ENCODE data around the gene C9orf152. TPM values are rescaled to one million over a fixed set of nuclear protein-coding genes. Genes with fewer than 3 reads are reported as not detected.

C9orf152 gene
- total RNA-seq, 1 experiment from 2014 or later = not detected

DNA sequence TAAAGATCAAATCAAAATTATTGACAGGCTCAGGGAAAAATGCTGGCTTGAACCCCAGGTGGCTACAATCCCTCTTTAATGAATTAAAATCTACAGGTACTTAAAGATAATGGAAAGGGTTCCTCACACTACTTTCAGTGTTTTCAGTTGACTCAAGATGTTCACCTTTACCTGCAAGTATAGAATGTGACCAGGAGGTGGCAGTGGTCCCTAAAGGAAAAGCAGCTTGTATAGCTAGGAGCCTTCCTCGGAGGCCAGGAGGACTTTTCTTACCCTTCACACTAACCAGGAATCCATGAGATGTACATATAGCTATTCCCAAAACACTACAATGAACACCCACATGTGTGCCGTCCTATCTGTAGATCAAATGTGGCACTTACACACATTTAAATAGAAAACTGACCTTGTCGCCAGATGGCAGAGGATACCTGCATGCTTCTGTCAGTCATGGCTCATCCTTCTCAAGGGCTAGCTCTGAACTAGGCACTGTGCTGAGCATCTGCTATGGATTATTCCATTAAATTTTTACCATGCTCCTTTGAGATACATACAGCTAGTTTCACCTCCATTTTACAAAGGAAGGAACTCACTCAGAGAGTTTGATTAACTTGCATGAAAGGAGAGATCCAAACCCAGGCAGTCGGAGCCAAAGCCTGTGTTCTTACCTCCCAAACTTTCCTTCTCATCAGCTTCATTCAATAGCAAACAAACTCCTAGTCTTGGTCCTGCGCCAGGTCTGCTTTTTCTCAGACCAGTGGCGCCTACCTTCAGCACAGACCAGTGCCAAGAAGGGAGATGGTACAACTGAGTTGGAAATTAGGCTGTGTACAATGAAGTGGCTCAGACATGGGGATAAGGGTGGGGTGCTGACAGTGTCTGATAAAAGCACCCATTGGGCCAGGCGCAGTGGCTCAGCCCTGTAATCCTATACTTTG is 24.5 kb downstream of the C9orf152 start:
- DNase-seq (ENCODE audit: low read depth) = peak; percentile 74

DNA sequence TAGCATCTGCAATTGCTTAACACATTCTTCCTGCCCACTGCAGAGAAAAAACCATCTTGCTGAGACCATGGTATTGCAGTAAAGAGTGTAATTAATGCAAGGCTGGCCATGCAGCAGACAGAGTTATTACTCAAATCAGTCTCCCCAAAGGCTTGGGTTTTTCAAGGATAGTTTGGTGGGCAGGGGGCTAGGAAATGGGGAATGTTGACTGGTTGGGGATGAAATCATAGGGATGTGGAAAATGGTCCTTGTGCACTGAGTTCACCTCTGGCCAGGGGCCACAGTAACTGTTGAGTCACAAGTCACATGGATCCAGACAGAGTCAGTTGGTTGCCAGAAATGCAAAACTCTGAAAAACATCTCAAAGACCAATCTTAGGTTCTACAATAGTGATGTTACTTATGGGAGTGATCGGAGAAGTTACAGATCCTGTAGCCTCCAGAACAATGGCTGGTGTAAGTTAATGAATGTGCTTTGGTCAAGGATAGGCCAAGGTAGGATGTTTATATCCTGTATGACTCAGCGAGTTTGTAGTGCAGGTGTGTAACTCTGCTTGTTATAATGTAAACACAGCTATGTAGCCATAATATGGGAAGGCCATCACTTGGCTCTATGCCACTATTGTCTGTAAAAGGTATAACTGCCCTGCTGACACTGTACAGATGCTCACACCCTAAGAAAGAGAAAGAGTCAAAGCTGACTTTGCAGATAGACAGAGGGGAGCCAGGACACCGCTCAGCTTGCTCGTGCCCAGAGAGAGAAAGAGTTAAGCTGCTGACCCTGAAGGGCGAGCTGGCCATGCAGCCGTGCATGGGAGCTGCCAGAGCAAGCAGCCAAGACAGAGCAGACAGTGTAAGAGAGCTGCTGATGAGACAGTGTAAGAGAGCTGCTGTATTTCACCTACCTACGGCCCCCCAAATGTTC is 27.2 kb downstream of the C9orf152 start:
- DNase-seq (ENCODE audit: low read depth) = peak; percentile 71

DNA sequence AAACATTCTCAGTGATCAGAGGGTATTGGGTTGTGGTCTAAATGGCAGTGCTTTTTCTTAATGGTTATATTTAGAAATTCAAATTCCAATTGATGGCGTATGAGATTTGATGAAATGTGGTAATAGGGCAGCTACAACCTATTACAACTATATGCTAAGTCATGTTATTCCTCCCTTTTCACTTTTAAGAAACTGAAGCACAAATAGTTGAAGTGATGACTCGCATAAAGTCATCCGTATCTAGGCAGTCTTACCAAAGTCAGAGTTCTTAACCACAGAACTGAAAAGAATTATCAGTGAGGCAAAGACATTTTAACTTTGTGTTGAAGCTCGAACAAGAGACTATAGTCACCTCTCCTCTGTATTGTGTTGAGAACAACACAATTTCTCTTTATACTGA is 28.2 kb downstream of the C9orf152 start:
- DNase-seq (ENCODE audit: low read depth) = peak; percentile 69

DNA sequence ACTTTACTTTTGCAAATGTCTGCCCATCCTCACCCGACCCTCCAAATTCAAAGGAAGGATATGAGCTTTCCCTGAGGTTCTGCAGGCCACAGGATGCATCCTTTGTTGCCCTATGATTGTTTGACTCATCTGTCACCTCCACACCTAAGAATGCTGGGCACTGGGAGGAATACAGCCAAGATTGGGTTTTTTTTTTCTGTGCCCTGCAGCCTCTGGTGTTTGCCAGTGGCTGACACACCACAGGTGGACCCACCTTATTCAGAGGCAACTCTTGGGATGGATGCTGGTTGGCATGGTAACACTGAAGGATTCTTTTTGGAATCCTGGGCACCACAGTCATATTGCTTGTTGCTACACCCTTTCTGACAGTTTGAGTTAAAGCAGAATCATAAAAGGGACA is 29.7 kb downstream of the C9orf152 start:
- peak; percentile 40 for DNase-seq (ENCODE audit: low read depth)

DNA sequence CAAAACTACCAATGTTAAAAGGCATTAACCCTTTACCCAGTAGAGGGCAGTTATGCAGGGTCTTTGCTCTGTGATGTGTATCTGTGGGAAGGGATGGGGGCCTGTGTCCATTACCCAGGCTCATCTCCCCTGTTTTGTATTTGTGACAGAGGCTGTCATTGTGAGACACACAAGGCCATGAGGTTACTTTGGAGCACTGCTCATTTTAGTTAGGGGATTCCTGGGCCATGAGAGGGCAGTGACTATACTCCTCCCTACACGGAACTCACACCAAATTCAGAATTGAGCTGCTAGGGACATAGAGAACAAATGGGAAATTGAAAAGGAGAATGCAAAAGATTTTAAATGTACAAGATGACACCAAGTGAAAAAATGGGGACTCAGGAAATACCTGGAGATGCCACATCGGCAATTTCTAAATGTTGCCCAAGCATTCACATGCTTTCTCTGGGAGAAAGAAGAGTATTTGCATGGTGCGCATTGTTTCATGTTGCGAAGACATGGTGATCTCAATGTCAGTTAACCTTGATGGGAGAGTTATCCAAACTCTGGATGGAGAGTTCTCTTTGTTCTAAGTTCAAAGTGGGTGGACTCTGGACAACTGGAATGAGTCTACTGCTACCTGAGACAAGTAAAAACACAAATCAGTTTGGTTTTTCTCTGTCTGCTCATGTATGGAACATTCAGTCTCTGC is 32.5 kb downstream of the C9orf152 start:
- no peak for DNase-seq (ENCODE audit: low read depth)

DNA sequence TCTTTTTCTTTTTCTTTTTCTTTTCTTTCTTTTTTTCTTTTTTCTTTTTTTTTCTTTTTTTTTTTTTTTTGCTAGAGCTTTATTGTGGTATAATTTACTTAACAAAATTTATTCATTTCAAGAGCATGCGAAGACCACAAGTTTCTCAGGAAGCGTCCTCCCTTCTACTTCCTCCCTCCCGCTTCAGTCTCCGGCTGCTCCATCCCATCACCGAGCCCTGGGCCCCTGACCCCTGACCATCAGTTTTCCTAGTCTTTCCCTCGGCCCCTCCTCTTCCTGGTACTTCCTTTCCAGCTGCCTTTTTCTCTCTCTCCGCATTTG is 34.7 kb downstream of the C9orf152 start:
- no peak for DNase-seq (ENCODE audit: low read depth)

DNA sequence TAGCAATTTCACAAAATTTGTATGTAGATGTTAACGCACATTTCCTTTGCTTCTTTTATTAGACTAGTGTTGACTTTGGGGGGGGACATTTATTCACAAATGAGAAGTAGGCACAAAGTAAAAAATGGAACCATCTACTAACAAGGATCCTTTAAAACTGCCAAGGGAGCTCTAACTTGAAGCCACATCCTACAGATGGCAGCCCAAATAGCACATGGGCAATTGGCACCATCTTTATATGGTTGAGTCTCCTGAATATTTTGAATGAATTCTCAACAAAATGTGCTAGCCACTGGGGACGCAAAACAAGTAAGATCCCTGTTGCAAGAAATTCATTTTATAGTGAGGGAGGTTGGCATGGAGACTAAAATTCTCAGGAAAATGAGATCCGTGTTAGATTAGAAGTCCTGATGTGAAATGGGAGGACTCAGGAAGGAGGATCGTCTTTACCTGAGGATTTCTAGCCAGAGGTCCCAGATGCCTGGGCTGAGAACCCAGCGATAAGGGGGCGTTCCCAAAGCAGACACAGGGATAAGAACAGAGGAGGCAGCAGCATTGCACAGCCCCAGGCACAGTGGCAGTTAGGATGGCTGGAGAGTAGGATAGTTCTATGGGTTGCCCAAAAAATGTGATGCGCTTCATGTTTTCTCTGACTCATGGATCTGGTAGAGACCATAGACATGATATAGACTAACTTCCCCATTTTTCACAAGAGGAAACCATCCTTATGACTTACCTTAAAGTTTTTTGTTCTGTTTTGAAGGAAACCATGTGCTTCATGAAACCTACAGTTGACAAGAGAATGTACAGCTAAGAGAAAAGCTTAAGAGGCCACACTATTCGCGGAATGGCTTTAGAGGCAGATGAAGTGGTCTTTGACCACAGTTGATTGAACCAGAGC is 37.4 kb downstream of the C9orf152 start:
- no peak for DNase-seq (ENCODE audit: low read depth)

DNA sequence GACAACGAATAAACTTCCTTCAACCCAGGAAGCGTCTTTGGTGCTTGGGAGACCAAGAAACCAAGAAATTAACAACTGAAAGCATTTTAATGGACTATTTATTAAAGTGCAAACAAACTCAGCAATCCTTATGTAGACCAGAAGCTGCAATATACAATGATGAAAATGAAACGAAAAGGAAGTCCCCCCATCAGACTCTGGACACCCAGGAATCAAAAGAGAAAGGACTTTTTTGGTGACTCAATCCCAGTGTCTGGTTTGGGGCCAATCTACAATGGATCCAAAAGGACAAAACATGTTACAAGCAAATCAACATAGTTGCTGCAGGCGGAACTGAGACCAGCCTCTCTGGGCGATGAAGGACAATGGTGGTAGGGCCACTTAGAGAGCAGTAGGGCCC is 39.5 kb downstream of the C9orf152 start:
- no peak for DNase-seq (ENCODE audit: low read depth)

DNA sequence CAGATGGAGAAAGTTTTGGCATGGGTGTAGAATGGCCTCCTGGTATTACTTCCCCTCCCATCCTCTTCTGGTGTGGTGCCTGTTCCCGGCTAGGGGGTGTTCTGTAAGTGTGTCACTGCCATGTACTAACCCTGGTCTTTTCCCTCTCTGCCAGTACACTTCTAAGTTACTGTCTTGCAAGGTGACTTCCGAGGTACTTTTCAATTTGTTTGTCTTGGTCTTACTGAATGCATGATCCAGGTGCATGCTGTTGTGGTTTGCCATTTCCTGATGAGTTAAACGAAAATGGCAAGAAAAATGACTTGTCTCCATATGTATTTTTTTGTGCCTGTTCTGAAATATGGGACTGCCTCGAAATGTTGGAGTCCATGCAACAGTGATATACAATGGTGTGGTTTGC is 46.0 kb downstream of the C9orf152 start:
- DNase-seq (ENCODE audit: low read depth) = no peak

DNA sequence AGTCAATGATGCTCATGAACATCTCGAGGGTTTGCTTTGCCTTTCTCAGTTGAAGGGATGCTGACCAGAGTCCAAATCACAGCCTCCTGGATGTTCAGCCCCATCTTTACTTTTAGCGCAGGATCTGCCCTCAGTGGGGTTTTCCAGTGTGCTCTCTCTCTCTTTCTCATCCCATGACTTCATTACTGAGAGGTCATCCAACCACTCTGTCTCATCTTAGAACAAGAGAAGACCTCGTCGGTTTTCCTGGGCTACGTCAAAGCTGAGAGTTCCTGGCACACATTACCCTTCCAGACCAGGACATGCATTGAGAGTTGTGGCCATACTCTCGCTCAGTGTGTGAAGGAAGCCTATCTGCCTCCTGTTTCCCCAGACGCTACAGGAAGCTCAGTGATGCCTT is 47.3 kb downstream of the C9orf152 start:
- DNase-seq (ENCODE audit: low read depth) = no peak

DNA sequence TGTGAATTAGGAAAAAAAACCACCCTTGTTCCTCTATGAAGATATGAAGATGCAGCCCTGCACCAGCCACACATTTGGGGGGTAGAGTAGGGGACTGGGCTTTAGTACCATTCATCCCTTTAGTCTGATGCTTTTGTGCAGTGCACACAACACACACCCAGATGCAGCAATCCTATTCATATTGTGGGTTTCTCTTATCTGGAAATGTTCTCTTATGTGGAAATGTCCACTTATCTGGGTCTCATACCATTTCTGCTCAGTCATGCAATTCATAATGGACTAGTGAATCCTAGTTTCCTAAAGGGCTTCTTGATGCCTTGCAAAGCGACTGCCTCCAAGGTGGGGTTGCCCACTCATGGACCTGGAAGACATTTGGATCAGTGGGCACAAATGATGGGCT is 47.8 kb downstream of the C9orf152 start:
- DNase-seq (ENCODE audit: low read depth) = no peak

DNA sequence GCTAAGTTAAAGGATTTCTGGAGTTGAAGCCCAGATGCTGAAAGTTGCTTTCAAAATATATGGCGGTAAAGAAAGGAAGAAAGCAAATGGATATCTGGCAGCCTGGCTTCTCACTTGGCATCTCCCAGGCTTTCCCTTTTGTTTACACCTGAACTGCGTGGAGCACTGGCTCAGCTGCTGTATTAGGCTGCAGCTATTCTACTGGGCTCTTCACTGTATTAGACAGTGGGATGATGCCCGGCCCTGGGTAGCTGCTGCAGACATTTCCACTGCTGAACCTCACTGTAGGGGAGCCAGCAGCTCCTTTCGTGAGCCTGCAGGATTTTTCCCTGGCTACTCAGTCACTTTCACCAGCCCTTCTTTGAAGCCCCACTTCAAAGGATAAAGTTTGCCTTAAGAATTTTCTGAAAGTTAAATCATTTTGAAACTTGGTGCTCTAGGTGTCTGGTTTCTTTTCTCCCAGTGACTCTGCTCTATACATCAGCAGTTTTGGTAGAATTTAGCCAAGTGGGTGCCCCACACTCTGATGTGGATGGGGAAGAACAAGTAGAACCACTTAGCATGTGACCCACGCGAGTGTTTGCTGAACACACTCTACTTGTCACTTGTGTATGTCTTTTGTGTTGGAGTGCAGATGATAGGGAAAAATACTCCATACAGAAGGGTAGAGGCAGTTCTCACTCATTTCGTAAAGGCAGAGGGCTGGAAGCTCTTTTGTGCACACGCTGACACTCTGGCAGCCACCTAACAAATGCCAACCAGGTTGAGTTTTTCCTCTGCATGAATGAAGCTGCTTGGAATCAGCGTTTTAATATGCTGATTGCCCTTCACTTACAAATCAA is 49.9 kb downstream of the C9orf152 start:
- no peak for DNase-seq (ENCODE audit: low read depth)

DNA sequence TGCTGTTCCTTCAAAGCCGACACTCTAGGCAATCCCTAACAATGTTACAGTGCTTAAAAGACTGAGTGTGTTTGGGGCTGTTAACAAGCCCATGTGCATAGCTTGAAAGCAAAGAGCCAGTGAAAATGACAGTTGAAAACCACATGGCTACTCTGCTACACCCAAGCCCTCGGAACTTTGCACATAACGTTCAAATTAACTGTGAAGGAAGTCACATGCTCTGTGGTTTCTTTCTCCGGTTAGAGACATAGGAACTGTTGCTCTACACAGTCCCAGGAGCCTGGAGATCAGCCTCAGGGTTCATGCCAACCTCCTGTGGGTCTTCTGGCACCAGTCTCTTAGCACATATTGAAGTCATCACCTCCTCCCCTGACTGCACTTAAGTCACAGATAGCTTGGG is 51.1 kb downstream of the C9orf152 start:
- DNase-seq (ENCODE audit: low read depth) = peak; percentile 94

DNA sequence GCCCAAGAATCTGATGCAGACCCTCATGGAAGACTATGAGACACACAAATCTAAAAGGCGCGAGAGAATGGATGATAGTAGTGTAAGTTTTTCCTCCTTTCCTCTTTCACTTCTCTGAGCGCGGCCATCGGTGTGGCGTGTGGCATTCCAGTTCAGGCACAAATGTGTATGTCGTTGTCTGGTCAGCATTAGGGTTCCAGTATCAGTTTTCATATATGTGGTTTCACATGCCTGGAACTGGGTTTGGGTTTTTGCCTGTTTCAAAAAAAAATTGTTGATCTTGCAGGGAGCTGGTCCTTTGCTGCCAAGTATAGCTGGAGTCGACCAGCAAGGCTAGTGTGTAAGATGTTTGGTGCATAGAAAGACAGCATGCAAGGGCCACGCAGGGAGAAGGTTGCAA is 51.5 kb downstream of the C9orf152 start:
- no peak for DNase-seq (ENCODE audit: low read depth)

DNA sequence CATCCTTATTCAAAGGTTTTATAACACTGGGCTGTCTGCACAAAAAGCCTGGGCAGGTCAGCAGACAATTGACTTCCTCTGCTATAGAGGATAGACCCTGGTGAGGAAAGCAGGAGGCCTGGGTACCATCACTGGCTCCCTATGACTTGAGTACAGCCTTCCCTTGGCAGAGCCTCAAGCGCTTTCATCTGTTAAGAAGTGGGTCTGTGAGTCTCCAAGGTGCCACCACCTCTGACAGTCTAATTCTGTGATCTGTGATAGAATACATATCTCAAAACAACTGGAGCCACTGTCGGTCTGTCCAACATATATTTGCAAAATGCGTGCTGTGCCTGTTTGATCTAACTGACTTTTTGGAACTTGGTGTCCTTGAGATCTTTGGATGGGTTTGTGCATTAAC is 52.2 kb downstream of the C9orf152 start:
- DNase-seq (ENCODE audit: low read depth) = no peak

DNA sequence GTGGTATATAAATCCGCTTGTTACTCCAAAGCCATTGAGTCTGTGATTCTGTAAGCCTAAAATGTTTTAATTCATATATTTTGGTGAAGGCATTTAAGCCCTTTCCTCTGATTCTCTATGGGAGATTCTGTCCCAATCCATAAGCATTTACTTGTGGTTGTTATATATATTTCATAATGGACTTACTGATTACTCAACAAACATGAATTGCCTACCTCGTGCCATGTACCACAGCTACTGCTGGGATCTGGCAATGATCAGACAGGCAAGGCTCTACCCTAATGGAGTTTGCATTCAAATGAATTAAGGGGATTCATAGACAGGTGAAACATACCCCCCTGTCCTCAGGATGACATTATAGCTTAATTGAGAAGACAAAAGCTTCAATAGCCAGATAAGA is 54.5 kb downstream of the C9orf152 start:
- DNase-seq (ENCODE audit: low read depth) = no peak

DNA sequence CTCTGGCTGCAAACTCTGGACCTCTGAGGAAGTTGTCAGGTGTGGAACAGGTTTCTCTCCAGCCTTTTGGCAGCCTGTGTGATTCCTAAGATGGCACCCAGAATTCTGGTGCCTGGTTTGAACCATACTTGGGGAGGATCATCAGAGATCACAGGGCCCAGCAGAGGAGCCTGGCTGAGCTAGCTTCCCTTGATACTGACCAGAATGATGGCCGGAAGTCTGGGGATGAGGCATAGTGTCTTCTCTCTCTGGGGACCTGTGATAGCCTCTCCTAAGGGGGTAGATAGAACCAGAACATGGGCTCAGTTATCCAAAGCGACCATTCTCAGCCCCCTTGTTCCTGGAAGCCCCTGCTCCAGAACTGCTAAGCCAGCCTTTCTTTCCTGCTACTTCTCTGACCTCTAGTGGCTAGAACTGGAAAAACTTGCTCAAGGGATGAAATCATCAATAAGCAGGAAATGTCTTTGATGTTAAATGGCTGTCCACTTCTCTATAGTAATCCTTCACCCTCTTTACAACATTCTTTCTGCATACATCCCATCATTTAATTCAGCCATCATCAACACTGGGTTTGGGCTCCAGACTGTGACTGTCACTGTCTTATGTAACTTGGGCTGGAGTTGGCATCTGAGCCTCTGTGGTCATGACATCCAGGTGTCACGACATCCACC is 55.1 kb downstream of the C9orf152 start:
- peak; percentile 56 for DNase-seq (ENCODE audit: low read depth)

Data from M059J (cell line).